Neural cell (in vitro differentiated cells): ENCODE measurements around the gene RNLS. TPM values are rescaled to one million over a fixed set of nuclear protein-coding genes. Genes with fewer than 3 reads are reported as not detected.

Experiments
- H2AFZ ChIP-seq: fragments of 200-600, 300-800 bp; sonication (generic), shearing (Covaris generic); 2 replicates; pipeline ENCODE4 v1.6.0; 2014; ENCODE audit warnings: low read depth, mild to moderate bottlenecking, antibody characterized with exemption, low read length, moderate library complexity
- H3F3A ChIP-seq: fragments of 200-600 bp; shearing (Covaris generic); 2 replicates; pipeline ENCODE4 v1.6.1; 2016; ENCODE audit warnings: mild to moderate bottlenecking, moderate library complexity, mixed read lengths, antibody characterized with exemption, low read length; ENCODE audit not compliant: insufficient read depth, poor library complexity, severe bottlenecking
- H3K27ac ChIP-seq: fragments of 200-600, 300-800 bp; sonication (generic), shearing (Covaris generic); 2 replicates; pipeline ENCODE4 v1.5.1; 2014; ENCODE audit warnings: mild to moderate bottlenecking, low read length, moderate library complexity
- H3K27me3 ChIP-seq: fragments of 300-800, 200-600 bp; sonication (generic), shearing (Covaris generic); 2 replicates; pipeline ENCODE4 v1.6.0; 2014; ENCODE audit warnings: mild to moderate bottlenecking, low read depth, low read length, moderate library complexity; ENCODE audit not compliant: insufficient read depth
- H3K36me3 ChIP-seq: fragments of 300-800, 200-600 bp; sonication (generic), shearing (Covaris generic); 2 replicates; pipeline ENCODE4 v1.5.1; 2014; ENCODE audit warnings: mild to moderate bottlenecking, antibody characterized with exemption, low read length, moderate library complexity; ENCODE audit not compliant: insufficient read depth
- H3K4me2 ChIP-seq: fragments of 300-800, 200-600 bp; sonication (generic), shearing (Covaris generic); 2 replicates; pipeline ENCODE4 v1.6.0; 2014; ENCODE audit warnings: mild to moderate bottlenecking, low read length
- H3K4me3 ChIP-seq: fragments of 300-800, 200-600 bp; sonication (generic), shearing (Covaris generic); 2 replicates; pipeline ENCODE4 v1.5.1; 2014; ENCODE audit warnings: mild to moderate bottlenecking, low read length, moderate library complexity
- H3K79me2 ChIP-seq: fragments of 200-600 bp; shearing (Covaris generic); replicated peaks from 2 replicates; pipeline ENCODE4 v1.6.0; 2014; ENCODE audit warnings: mild to moderate bottlenecking, low read length, moderate library complexity; ENCODE audit not compliant: insufficient read depth
- H3K9ac ChIP-seq: fragments of 300-800, 200-600 bp; sonication (generic), shearing (Covaris generic); 2 replicates; pipeline ENCODE4 v1.6.1; 2016; ENCODE audit warnings: mild to moderate bottlenecking, low read length, mixed read lengths
- H3K9me2 ChIP-seq: fragments of 200-600 bp; shearing (Covaris generic); 2 replicates; pipeline ENCODE4 v1.6.1; 2016; ENCODE audit warnings: mild to moderate bottlenecking, low read length, mixed read lengths; ENCODE audit not compliant: insufficient read depth
- H3K9me3 ChIP-seq: fragments of 200-600, 300-800 bp; sonication (generic), shearing (Covaris generic); 2 replicates; pipeline ENCODE4 v1.6.1; 2016; ENCODE audit warnings: mild to moderate bottlenecking, mixed run types, low read length, moderate library complexity, mixed read lengths
- H4K20me1 ChIP-seq: fragments of 200-600 bp; shearing (Covaris generic); 2 replicates; pipeline ENCODE4 v1.6.1; 2016; ENCODE audit warnings: mild to moderate bottlenecking, mixed run types; ENCODE audit not compliant: insufficient read depth
- EP300 ChIP-seq: fragments of 450-650 bp; conservative IDR thresholded peaks from 2 replicates; pipeline ENCODE4 v1.6.1; 2014; ENCODE audit warnings: antibody characterized with exemption, mild to moderate bottlenecking, moderate library complexity; ENCODE audit not compliant: poor library complexity, severe bottlenecking
- EZH2 ChIP-seq: fragments of 200-600, 300-800 bp; shearing (Covaris generic), sonication (generic); IDR thresholded peaks from 2 replicates; pipeline ENCODE4 v1.6.1; 2014; ENCODE audit warnings: antibody characterized with exemption, low read length, borderline replicate concordance, mild to moderate bottlenecking; ENCODE audit not compliant: insufficient read depth, poor library complexity, severe bottlenecking
- MXI1 ChIP-seq: fragments of 450-650 bp; conservative IDR thresholded peaks from 2 replicates; pipeline ENCODE4 v1.6.1; 2014; ENCODE audit warnings: antibody characterized with exemption, mild to moderate bottlenecking; ENCODE audit not compliant: poor library complexity, severe bottlenecking
- POLR2AphosphoS5 ChIP-seq: IDR thresholded peaks from 2 replicates; pipeline ENCODE4 v1.6.1; 2012
- RAD21 ChIP-seq: fragments of 450-650 bp; conservative IDR thresholded peaks from 2 replicates; pipeline ENCODE4 v1.6.1; 2014; ENCODE audit warnings: antibody characterized with exemption, mild to moderate bottlenecking, moderate library complexity
- SMC3 ChIP-seq: fragments of 450-650 bp; conservative IDR thresholded peaks from 2 replicates; pipeline ENCODE4 v1.6.1; 2014; ENCODE audit warnings: antibody characterized with exemption, mild to moderate bottlenecking, moderate library complexity; ENCODE audit not compliant: poor library complexity
- TAF1 ChIP-seq: IDR thresholded peaks from 2 replicates; pipeline ENCODE4 v1.6.1; 2012; ENCODE audit warnings: low read depth
- polyA plus RNA-seq: library from polyadenylated mRNA; depleted of rRNA; stranded (reverse); fragments of >200 nt; gene quantifications from 2 replicates; pipeline ENCODE4 v1.2.3, GENCODE V29; 2014
- TF ChIP-seq, protein P1 (sequence below): fragments of 450-650 bp; IDR thresholded peaks from 2 replicates; pipeline ENCODE4 v1.5.1; 2014; ENCODE audit warnings: antibody characterized with exemption, mild to moderate bottlenecking, moderate library complexity; ENCODE audit not compliant: poor library complexity, severe bottlenecking
- TF ChIP-seq, protein P2 (sequence below): IDR thresholded peaks from 2 replicates; pipeline ENCODE4 v1.6.1; 2012; ENCODE audit warnings: borderline replicate concordance

RNLS gene
- polyA plus RNA-seq, 1 donor from 2014 or later, result 0.20 TPM

- Histone ChIP-seq H3K27ac (no peak overlapping the region), H3K9me3 (no peaks in the 10 kb centered on the region), H3K79me2 (no peaks in the 10 kb centered on the region), H3K36me3 (no peaks in the 10 kb centered on the region), H3K27me3 (no peaks in the 10 kb centered on the region), H3K4me3 (no peak overlapping the region), H4K20me1 (no peaks in the 10 kb centered on the region), H3K4me2 (no peak overlapping the region), H3F3A (no peaks in the 10 kb centered on the region), H3K9ac (no peak overlapping the region), H3K9me2 (no peaks in the 10 kb centered on the region), H2AFZ (no peak overlapping the region)
- TF ChIP-seq, protein P1, sequence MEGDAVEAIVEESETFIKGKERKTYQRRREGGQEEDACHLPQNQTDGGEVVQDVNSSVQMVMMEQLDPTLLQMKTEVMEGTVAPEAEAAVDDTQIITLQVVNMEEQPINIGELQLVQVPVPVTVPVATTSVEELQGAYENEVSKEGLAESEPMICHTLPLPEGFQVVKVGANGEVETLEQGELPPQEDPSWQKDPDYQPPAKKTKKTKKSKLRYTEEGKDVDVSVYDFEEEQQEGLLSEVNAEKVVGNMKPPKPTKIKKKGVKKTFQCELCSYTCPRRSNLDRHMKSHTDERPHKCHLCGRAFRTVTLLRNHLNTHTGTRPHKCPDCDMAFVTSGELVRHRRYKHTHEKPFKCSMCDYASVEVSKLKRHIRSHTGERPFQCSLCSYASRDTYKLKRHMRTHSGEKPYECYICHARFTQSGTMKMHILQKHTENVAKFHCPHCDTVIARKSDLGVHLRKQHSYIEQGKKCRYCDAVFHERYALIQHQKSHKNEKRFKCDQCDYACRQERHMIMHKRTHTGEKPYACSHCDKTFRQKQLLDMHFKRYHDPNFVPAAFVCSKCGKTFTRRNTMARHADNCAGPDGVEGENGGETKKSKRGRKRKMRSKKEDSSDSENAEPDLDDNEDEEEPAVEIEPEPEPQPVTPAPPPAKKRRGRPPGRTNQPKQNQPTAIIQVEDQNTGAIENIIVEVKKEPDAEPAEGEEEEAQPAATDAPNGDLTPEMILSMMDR, result no peak
- no peak for TF ChIP-seq SMC3
- no peak for TF ChIP-seq POLR2AphosphoS5
- TF ChIP-seq RAD21, result no peak
- TF ChIP-seq EP300, result no peak
- no peak for TF ChIP-seq MXI1
- TF ChIP-seq, protein P2, sequence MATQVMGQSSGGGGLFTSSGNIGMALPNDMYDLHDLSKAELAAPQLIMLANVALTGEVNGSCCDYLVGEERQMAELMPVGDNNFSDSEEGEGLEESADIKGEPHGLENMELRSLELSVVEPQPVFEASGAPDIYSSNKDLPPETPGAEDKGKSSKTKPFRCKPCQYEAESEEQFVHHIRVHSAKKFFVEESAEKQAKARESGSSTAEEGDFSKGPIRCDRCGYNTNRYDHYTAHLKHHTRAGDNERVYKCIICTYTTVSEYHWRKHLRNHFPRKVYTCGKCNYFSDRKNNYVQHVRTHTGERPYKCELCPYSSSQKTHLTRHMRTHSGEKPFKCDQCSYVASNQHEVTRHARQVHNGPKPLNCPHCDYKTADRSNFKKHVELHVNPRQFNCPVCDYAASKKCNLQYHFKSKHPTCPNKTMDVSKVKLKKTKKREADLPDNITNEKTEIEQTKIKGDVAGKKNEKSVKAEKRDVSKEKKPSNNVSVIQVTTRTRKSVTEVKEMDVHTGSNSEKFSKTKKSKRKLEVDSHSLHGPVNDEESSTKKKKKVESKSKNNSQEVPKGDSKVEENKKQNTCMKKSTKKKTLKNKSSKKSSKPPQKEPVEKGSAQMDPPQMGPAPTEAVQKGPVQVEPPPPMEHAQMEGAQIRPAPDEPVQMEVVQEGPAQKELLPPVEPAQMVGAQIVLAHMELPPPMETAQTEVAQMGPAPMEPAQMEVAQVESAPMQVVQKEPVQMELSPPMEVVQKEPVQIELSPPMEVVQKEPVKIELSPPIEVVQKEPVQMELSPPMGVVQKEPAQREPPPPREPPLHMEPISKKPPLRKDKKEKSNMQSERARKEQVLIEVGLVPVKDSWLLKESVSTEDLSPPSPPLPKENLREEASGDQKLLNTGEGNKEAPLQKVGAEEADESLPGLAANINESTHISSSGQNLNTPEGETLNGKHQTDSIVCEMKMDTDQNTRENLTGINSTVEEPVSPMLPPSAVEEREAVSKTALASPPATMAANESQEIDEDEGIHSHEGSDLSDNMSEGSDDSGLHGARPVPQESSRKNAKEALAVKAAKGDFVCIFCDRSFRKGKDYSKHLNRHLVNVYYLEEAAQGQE, result no peak
- no peak for TF ChIP-seq TAF1
Observed at GRCh38 chr10:88233870-88234269, 349.2 kb downstream of the RNLS start.

- no peaks in the 10 kb centered on the region for H3K9me2 ChIP-seq
- H3K27ac ChIP-seq, result no peak overlapping the region
- H3K36me3 ChIP-seq, result no peaks in the 10 kb centered on the region
- TF ChIP-seq EZH2, result no peak
- TF ChIP-seq, protein P1, result no peak
- TF ChIP-seq RAD21, result no peak
- no peak for TF ChIP-seq POLR2AphosphoS5
- no peak for TF ChIP-seq MXI1
- TF ChIP-seq SMC3, result no peak
- TF ChIP-seq, protein P2, result no peak
- no peak for TF ChIP-seq TAF1
- TF ChIP-seq EP300, result no peak
- no peak overlapping the region for H3K9ac ChIP-seq
- no peaks in the 10 kb centered on the region for H3K79me2 ChIP-seq
- no peaks in the 10 kb centered on the region for H3K27me3 ChIP-seq
- no peaks in the 10 kb centered on the region for H3K9me3 ChIP-seq
- H3F3A ChIP-seq, result no peaks in the 10 kb centered on the region
- no peaks in the 10 kb centered on the region for H4K20me1 ChIP-seq
- H3K4me2 ChIP-seq, result no peak overlapping the region
- H2AFZ ChIP-seq, result no peak overlapping the region
- no peak overlapping the region for H3K4me3 ChIP-seq
Observed at GRCh38 chr10:88232983-88233543, 350.1 kb downstream of the RNLS start.
